PC-3 (cell line): ENCODE measurements around the gene PPL. TPM values are rescaled to one million over a fixed set of nuclear protein-coding genes. Genes with fewer than 3 reads are reported as not detected.
A peak's percentile ranks its signal among the peaks of the same experiment; 100 is the strongest.

Experiments used
- ATAC-seq: fragments of 200-7000 bp; cut with Tn5 transposase; 2 replicates; pipeline ENCODE4 v1.9.1; 2020; ENCODE audit warnings: mild to moderate bottlenecking, moderate library complexity
- BruUV-seq: library from RNA; stranded (reverse); fragments of 400-500 nt; replicated peaks from 2 replicates; lab custom pipeline; 2021; lab: Mats Ljungman, UMichigan
- CTCF ChIA-PET: fragments of 300-600 bp; sonication (Branson Sonifier 250); formaldehyde crosslinking; loops from one replicate; lab custom pipeline; 2022; ENCODE audit warnings: antibody characterized with exemption; lab: Charles Lee
- POLR2A ChIA-PET: fragments of 300-600 bp; sonication (Branson Sonifier 250); formaldehyde crosslinking; loops from one replicate; lab custom pipeline; 2022; ENCODE audit warnings: antibody characterized with exemption; ENCODE audit not compliant: unreplicated experiment; lab: Charles Lee
- DNase-seq: peaks from one replicate; pipeline ENCODE4 v3.0.0-alpha.2; 2015
- H2AFZ ChIP-seq: fragments of 300-600 bp; sonication (generic); 2 replicates; pipeline ENCODE4 v1.6.0; 2016; ENCODE audit warnings: antibody characterized with exemption, low read length
- H3F3A ChIP-seq: fragments of 300-600 bp; sonication (generic); one replicate; pipeline ENCODE4 v1.6.0; 2017; ENCODE audit warnings: antibody characterized with exemption, low read length, control low read depth, mild to moderate bottlenecking; ENCODE audit not compliant: unreplicated experiment
- H3K27ac ChIP-seq: fragments of 300-600 bp; sonication (generic); 2 replicates; pipeline ENCODE4 v1.5.1; 2016; ENCODE audit warnings: mild to moderate bottlenecking, low read length
- H3K27me3 ChIP-seq: fragments of 300-600 bp; sonication (generic); 2 replicates; pipeline ENCODE4 v1.6.1; 2016; ENCODE audit warnings: low read length, mixed read lengths
- H3K36me3 ChIP-seq: fragments of 300-600 bp; sonication (generic); 2 replicates; pipeline ENCODE4 v1.6.1; 2016; ENCODE audit warnings: low read depth, mixed run types, low read length, mixed read lengths
- H3K4me1 ChIP-seq: fragments of 300-600 bp; sonication (generic); 2 replicates; pipeline ENCODE4 v1.5.1; 2016; ENCODE audit warnings: low read length; ENCODE audit not compliant: insufficient read depth
- H3K4me2 ChIP-seq: fragments of 300-600 bp; sonication (generic); 2 replicates; pipeline ENCODE4 v1.6.0; 2016; ENCODE audit warnings: low read length
- H3K4me3 ChIP-seq: fragments of 300-600 bp; sonication (generic); 2 replicates; pipeline ENCODE4 v1.5.1; 2016; ENCODE audit warnings: mild to moderate bottlenecking, low read length, mixed read lengths
- H3K79me2 ChIP-seq: fragments of 300-600 bp; sonication (generic); 2 replicates; pipeline ENCODE4 v1.6.1; 2017; ENCODE audit warnings: low read length, mixed read lengths
- H3K9ac ChIP-seq: fragments of 300-600 bp; sonication (generic); 2 replicates; pipeline ENCODE4 v1.6.0; 2016; ENCODE audit warnings: mild to moderate bottlenecking, low read length
- H3K9me2 ChIP-seq: fragments of 300-600 bp; sonication (generic); replicated peaks from 2 replicates; pipeline ENCODE4 v1.6.1; 2016; ENCODE audit warnings: mixed run types, low read length, mixed read lengths
- H3K9me3 ChIP-seq: fragments of 300-600 bp; sonication (generic); 2 replicates; pipeline ENCODE4 v1.6.1; 2016; ENCODE audit warnings: low read length, mixed read lengths
- H4K20me1 ChIP-seq: fragments of 300-600 bp; sonication (generic); 2 replicates; pipeline ENCODE4 v1.6.1; 2016; ENCODE audit warnings: low read length, mixed read lengths
- CTCF ChIP-seq: fragments of 300-600 bp; sonication (generic); conservative IDR thresholded peaks from 2 replicates; pipeline ENCODE4 v1.5.1; 2017; ENCODE audit warnings: antibody characterized with exemption, low read depth, mild to moderate bottlenecking, low read length
- EZH2 ChIP-seq: fragments of 300-600 bp; sonication (generic); IDR thresholded peaks from one replicate; pipeline ENCODE4 v1.6.1; 2017; ENCODE audit warnings: antibody characterized with exemption, mild to moderate bottlenecking, low read length; ENCODE audit not compliant: unreplicated experiment
- EZH2phosphoT487 ChIP-seq: fragments of 300-600 bp; sonication (generic); IDR thresholded peaks from 2 replicates; pipeline ENCODE4 v1.6.1; 2018; ENCODE audit warnings: mild to moderate bottlenecking, antibody characterized with exemption, low read length, borderline replicate concordance
- intact Hi-C: fragments of 100-400 bp; cut with micrococcal nuclease; formaldehyde crosslinking; loops from 2 replicates; pipeline ENCODE4 v1.9.0; 2023
- total RNA-seq: library from RNA; depleted of rRNA; stranded (reverse); fragments of >200 nt; gene quantifications from 2 replicates; pipeline ENCODE4 v1.2.3, GENCODE V29; 2014

PPL gene
- total RNA-seq, 1 experiment from 2014 or later = 18.8 TPM

GRCh38 chr16:4937782-4938682, 1.1 kb upstream of the PPL start:
- H3K9me3 ChIP-seq = no peaks in the 10 kb centered on the region
- ATAC-seq (no peak), DNase-seq (no peak)
- peak overlapping the region; percentile 46; the same call in 1 of the 2 replicates for H3K4me3 ChIP-seq
- no peaks in the 10 kb centered on the region for H3K36me3 ChIP-seq
- peak overlapping the region; percentile 15; the same call in 1 of the 2 replicates for H3K9ac ChIP-seq
- POLR2A ChIA-PET = no interaction called here
- H3K4me2 ChIP-seq = peak overlapping the region; percentile 74; the same call in 1 of the 2 replicates
- H2AFZ ChIP-seq = peak overlapping the region; percentile 72; the same call in 1 of the 2 replicates
- 0 out of 2 replicates have a peak, but pooled peaks cover 9% of the 10 kb centered on the region for H3K79me2 ChIP-seq
- intact Hi-C loops = no loop called here
- H3K9me2 ChIP-seq = no peaks in the 10 kb centered on the region
- no peaks in the 10 kb centered on the region for H3K27me3 ChIP-seq
- H3K4me1 ChIP-seq = peaks cover 14% of the 10 kb centered on the region
- no peaks in the 10 kb centered on the region for H3F3A ChIP-seq
- CTCF ChIA-PET = no interaction called here
- no peaks in the 10 kb centered on the region for H4K20me1 ChIP-seq
- H3K27ac ChIP-seq = no peak overlapping the region
- TF ChIP-seq EZH2phosphoT487 = no peak
- no peak for TF ChIP-seq EZH2
- TF ChIP-seq CTCF = no peak
- no TSS peak for BruUV-seq

- Histone ChIP-seq H3K9me2 (no peaks in the 10 kb centered on the region), H3K27me3 (no peaks in the 10 kb centered on the region), H3K27ac (no peak overlapping the region), H3K36me3 (no peaks in the 10 kb centered on the region), H3K4me3 (peak overlapping the region; percentile 93), H3K79me2 (0 out of 2 replicates have a peak, but pooled peaks cover 9% of the 10 kb centered on the region), H3K4me1 (0 out of 2 replicates have a peak, but pooled peaks cover 5% of the 10 kb centered on the region), H3K4me2 (peak overlapping the region; percentile 98), H2AFZ (peak overlapping the region; percentile 89), H3K9me3 (no peaks in the 10 kb centered on the region), H4K20me1 (no peaks in the 10 kb centered on the region), H3F3A (no peaks in the 10 kb centered on the region), H3K9ac (peak overlapping the region; percentile 57; the same call in 1 of the 2 replicates)
- DNase-seq = peak; percentile 25
- ATAC-seq = peak; percentile 66
- TF ChIP-seq CTCF (peak; percentile 44), EZH2phosphoT487 (no peak)
- intact Hi-C loops = no loop called here
- TSS peak; percentile 40 for BruUV-seq
- ChIA-PET CTCF (no interaction called here), POLR2A (no interaction called here)
These were observed 562 bp downstream of the PPL start for GRCh38 chr16:4936181-4936990.
